ENCODE data around the gene MARCO.
A peak's percentile ranks its signal among the peaks of the same experiment; 100 is the strongest.

MARCO gene

DNA sequence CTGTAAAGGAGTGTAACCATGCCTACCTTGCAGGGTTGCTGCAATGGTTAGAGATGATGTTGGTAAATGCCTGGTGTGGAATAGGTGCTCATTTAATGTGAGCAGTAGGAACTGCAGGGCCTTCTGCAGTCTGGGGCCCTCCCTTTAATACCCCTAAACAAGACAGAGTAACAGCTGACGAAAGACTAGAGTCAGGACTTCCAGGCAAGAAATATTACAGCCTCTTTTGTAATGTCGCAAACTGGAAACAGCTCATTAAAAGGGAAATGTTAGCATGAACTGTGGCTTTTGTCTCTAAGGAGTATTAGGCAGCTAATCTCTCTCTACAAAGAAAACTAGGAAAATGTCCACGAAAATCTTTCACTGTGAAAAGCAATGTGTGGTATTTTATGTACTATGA lies 26.0 kb downstream of the MARCO start:
- Histone ChIP-seq H3K36me3 (ENCODE audit: control insufficient read depth, insufficient read depth, low read length, severe bottlenecking) (no peaks in the 10 kb centered on the region), H3K27me3 (replicated peaks; ENCODE audit: control insufficient read depth, insufficient read depth, low read length) (peaks cover 5% of the 10 kb centered on the region), H3K4me1 (ENCODE audit: control insufficient read depth, insufficient read depth, low read length) (peaks cover 20% of the 10 kb centered on the region), H3K4me3 (ENCODE audit: low read length) (peak overlapping the region; percentile 13), H3K9me3 (ENCODE audit: control insufficient read depth, low read length) (no peaks in the 10 kb centered on the region), H3K9ac (ENCODE audit: low read length) (no peak overlapping the region)
- DNase-seq (ENCODE audit: low read depth): no peak

DNA sequence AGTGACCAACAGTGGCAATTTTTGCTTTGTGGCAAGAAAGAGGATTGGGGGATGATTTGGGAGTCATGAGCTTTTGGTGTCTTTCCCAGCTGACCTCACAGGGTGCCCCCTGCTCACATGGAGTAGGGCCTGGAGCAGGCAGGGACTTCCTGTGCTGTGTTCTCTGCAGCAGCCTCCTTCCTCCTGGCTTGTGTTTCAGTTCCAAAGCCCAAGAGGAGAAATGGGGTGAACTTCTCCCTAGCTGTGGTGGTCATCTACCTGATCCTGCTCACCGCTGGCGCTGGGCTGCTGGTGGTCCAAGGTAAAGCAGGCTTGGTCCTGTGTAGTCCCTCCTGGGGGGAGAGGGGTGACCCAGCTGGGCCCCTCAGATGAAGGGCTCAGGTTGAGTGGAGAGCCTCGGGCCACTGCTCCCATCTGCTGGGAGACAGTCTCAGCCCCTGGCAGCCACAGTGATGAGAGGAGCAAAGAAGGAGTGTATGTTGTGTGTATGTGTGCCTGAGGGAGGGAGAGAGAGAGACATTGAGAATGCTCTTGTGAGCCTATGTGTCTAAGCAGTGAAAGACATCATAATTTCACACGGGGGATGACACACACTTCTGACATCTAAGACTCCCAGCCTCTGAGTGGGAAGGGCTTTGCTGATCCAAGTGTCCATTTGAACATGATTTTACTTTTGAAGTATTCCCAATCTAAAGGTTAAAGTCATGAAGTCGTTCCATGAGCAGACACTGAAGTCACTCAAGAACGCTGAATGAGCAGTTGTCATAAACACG lies 27.2 kb downstream of the MARCO start:
- Histone ChIP-seq H3K4me3 (ENCODE audit: low read length) (no peak overlapping the region), H3K9me3 (ENCODE audit: control insufficient read depth, low read length) (no peaks in the 10 kb centered on the region), H3K36me3 (ENCODE audit: control insufficient read depth, insufficient read depth, low read length, severe bottlenecking) (no peaks in the 10 kb centered on the region), H3K9ac (ENCODE audit: low read length) (no peak overlapping the region), H3K4me1 (ENCODE audit: control insufficient read depth, insufficient read depth, low read length) (peaks cover 32% of the 10 kb centered on the region), H3K27me3 (replicated peaks; ENCODE audit: control insufficient read depth, insufficient read depth, low read length) (peaks cover 5% of the 10 kb centered on the region)
- no peak for DNase-seq (ENCODE audit: low read depth)

DNA sequence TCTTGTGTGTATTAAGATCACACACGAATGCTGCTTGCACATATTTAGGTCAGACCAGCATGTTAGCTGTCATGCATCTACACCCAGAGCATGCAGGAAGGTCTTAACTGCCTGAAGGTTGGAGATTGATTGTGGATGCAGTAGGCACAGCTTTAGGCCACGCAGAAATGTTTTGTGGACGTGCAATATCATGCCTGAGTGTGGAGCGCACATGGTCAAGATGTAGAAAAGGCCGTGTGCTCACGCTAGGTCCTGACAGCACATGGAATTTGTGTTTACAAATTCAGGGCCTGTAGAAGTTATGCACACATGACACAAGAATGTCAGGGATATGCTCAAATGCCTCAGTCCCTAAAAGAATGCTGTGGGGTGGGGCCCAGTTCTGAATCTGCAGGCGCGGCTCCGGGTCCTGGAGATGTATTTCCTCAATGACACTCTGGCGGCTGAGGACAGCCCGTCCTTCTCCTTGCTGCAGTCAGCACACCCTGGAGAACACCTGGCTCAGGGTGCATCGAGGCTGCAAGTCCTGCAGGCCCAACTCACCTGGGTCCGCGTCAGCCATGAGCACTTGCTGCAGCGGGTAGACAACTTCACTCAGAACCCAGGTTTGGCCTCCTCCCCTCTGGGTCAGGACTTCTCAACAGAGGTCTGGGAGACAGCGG lies 27.9 kb downstream of the MARCO start:
- Histone ChIP-seq H3K4me1 (ENCODE audit: control insufficient read depth, insufficient read depth, low read length) (peaks cover 38% of the 10 kb centered on the region), H3K36me3 (ENCODE audit: control insufficient read depth, insufficient read depth, low read length, severe bottlenecking) (no peaks in the 10 kb centered on the region), H3K4me3 (ENCODE audit: low read length) (no peak overlapping the region), H3K27me3 (replicated peaks; ENCODE audit: control insufficient read depth, insufficient read depth, low read length) (peaks cover 5% of the 10 kb centered on the region), H3K9ac (ENCODE audit: low read length) (no peak overlapping the region), H3K9me3 (ENCODE audit: control insufficient read depth, low read length) (no peaks in the 10 kb centered on the region)
- no peak for DNase-seq (ENCODE audit: low read depth)

DNA sequence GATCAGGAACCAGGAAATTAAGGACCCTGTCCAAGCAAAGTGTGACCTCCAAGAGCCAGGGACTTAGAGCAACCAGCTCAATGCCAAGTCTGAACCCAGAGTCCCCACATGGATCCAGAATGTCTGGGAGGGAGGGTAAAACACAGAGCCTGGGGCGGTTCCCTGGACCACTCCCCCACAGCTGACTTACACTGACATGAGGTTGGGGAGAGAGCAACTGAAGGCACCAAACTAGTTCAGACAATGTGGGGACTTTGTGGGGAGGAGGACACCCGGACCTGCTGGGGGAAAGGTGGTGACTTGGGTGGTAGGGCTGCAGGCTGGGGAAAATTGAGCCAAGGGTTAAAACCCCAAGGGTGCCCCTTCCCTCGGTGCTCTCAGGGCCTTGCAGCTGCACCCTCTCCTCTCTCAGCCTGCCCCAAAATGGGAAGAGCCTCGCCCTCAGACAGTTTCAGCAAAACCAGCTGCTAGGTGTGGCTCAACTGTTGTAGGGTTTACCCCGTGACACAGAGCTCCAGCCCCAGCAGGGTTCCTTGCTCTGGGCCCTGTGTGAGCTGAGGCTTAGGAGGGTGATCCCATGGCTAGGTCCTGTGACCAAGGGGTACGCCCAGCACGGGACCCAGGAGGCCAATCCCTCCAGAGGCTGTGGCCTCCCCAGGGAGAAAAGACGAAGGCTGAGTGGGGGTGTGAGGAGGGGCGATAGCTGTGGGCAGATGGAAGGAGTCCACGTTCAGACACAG lies 28.6 kb downstream of the MARCO start:
- no peak for DNase-seq (ENCODE audit: low read depth)
- peaks cover 38% of the 10 kb centered on the region for H3K4me1 ChIP-seq (ENCODE audit: control insufficient read depth, insufficient read depth, low read length)
- H3K9ac ChIP-seq (ENCODE audit: low read length): no peak overlapping the region
- H3K27me3 ChIP-seq (replicated peaks; ENCODE audit: control insufficient read depth, insufficient read depth, low read length): peaks cover 5% of the 10 kb centered on the region
- no peaks in the 10 kb centered on the region for H3K9me3 ChIP-seq (ENCODE audit: control insufficient read depth, low read length)
- H3K36me3 ChIP-seq (ENCODE audit: control insufficient read depth, insufficient read depth, low read length, severe bottlenecking): no peaks in the 10 kb centered on the region
- H3K4me3 ChIP-seq (ENCODE audit: low read length): no peak overlapping the region

DNA sequence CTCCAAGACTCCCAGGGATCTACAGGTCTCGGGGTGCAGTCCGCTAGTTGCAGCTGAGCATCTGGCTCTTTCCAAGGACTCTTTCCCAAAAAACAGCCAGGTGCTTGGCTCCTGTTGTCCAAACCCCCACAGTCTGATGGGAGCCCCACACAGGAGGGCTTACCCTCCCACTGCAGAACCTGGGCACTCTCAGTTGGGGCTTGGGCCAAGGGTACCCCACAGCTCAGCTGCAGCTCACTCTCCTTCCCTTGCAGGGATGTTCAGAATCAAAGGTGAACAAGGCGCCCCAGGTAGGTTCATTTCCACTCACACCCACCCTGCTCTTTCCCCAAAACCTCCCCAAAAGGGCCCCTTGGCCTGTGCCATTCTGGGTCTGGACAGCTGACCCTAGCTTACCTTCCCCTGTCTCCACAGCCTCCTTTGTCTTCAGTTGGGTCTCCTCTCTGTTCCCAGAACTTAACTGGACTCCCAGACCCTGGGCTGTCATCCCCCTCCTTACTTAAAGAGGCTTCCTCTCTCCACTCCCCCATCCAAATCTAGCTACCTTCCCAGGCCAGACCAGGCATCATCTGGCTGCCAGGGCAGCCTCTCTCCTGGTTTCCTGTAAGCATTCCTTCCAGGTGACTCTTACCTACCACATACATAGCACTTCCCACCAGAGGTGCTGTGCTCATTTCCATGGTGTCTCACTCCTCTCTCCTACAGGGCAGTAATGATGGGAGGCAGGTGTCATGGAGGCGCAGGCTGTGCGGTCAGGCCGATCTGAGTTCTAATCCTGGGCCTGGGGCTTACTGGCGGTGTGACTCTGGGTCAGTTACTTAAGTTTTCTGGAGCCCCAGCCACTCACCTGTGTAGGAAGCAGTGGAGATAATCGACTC lies 29.5 kb downstream of the MARCO start:
- peaks cover 5% of the 10 kb centered on the region for H3K27me3 ChIP-seq (replicated peaks; ENCODE audit: control insufficient read depth, insufficient read depth, low read length)

DNA sequence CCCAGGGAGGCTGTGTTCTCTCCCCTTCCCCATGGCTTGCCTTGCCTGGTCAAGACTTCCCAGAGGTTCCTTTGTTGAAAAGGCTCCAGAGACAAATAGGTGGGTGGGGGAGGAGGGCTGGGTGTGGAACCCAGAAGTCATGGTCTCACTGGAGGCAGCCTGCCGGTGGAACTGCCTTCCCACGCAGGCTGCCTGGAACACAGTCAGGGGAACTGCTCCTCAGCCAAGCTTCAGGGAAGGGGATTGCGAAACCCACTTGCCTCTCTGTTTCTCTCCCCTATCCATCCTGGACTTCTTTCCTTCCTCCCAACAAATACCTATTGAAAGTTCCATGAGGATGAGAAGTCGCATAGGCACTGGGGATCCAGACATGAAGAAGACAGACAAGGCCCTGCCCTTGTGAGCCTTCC lies 31.6 kb downstream of the MARCO start:
- Histone ChIP-seq H3K4me1 (ENCODE audit: control insufficient read depth, insufficient read depth, low read length) (peaks cover 29% of the 10 kb centered on the region), H3K4me3 (ENCODE audit: low read length) (peak overlapping the region; percentile 0), H3K9ac (ENCODE audit: low read length) (no peak overlapping the region), H3K27me3 (replicated peaks; ENCODE audit: control insufficient read depth, insufficient read depth, low read length) (no peaks in the 10 kb centered on the region), H3K36me3 (ENCODE audit: control insufficient read depth, insufficient read depth, low read length, severe bottlenecking) (no peaks in the 10 kb centered on the region), H3K9me3 (ENCODE audit: control insufficient read depth, low read length) (peaks cover 15% of the 10 kb centered on the region)
- no peak for DNase-seq (ENCODE audit: low read depth)

More for the DNA sequence above, 29.5 kb downstream of the MARCO start:
- H3K9me3 ChIP-seq (ENCODE audit: control insufficient read depth, low read length): peaks cover 7% of the 10 kb centered on the region
- no peak overlapping the region for H3K9ac ChIP-seq (ENCODE audit: low read length)
- no peak for DNase-seq (ENCODE audit: low read depth)
- no peak overlapping the region for H3K4me3 ChIP-seq (ENCODE audit: low read length)
- peaks cover 38% of the 10 kb centered on the region for H3K4me1 ChIP-seq (ENCODE audit: control insufficient read depth, insufficient read depth, low read length)
- H3K36me3 ChIP-seq (ENCODE audit: control insufficient read depth, insufficient read depth, low read length, severe bottlenecking): no peaks in the 10 kb centered on the region

DNA sequence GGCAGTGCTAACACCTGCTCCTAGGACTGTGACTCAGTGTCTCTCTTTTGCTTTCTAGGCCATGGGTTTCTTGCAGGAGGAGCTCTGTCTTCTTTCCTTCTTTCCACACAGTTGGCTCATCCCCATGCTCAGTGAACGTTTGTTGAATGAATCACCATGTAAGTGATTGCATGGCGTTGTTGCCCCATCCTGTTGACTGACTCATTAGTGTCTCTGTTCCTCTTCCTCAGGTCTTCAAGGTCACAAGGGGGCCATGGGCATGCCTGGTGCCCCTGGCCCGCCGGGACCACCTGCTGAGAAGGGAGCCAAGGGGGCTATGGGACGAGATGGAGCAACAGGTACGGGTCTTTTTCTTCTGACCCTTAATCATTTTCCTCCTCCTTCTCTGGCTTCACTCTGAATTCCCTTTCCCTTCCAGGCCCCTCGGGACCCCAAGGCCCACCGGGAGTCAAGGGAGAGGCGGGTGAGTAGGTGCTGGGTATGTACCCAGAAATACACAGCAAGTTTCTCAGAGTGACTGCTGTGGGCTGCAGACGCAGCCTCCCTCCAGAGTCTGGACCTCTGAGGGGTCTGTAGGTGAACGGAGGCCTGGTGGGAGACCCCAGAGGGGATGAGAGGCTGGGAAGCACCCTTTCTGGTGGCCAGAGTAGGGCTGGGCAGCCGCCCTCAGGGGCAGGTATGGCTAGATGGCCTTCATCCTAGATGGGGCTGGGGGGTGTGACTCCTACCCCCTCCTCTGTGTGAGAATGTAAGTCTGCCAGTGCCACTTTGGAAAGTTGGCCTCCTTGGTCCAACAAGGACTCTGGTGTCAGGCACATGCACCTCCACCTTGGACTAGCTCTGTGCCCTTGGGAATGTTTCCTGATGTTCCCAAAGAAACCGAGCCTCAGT lies 32.4 kb downstream of the MARCO start:
- DNase-seq (ENCODE audit: low read depth): peak; percentile 3

DNA sequence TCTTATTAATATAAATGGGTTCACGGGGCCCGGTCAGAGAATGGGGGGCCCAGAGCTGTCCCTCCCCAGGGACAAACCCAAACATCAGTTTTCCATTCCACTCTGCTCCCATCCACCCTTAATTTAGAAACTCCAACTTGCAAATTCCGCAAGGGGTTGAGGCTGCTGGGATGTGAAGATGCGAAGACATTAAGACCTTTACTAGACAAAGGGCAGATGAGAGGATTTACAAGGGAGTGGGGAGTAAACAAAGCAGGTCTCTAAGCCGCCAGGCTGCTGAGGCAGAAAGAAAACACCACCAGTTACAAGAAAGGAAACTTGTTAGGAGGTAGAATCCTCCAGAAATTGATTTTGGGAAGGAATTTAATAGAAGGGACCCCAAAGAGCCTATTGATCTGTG lies 33.1 kb downstream of the MARCO start:
- Histone ChIP-seq H3K4me3 (ENCODE audit: low read length) (no peak overlapping the region), H3K4me1 (ENCODE audit: control insufficient read depth, insufficient read depth, low read length) (peaks cover 21% of the 10 kb centered on the region), H3K9ac (ENCODE audit: low read length) (no peak overlapping the region), H3K36me3 (ENCODE audit: control insufficient read depth, insufficient read depth, low read length, severe bottlenecking) (no peaks in the 10 kb centered on the region), H3K9me3 (ENCODE audit: control insufficient read depth, low read length) (peaks cover 15% of the 10 kb centered on the region), H3K27me3 (replicated peaks; ENCODE audit: control insufficient read depth, insufficient read depth, low read length) (peaks cover 14% of the 10 kb centered on the region)
- no peak for DNase-seq (ENCODE audit: low read depth)

More for the DNA sequence above, 32.4 kb downstream of the MARCO start:
- Histone ChIP-seq H3K9ac (ENCODE audit: low read length) (no peak overlapping the region), H3K4me1 (ENCODE audit: control insufficient read depth, insufficient read depth, low read length) (peaks cover 21% of the 10 kb centered on the region), H3K27me3 (replicated peaks; ENCODE audit: control insufficient read depth, insufficient read depth, low read length) (peaks cover 7% of the 10 kb centered on the region), H3K9me3 (ENCODE audit: control insufficient read depth, low read length) (peaks cover 15% of the 10 kb centered on the region), H3K36me3 (ENCODE audit: control insufficient read depth, insufficient read depth, low read length, severe bottlenecking) (no peaks in the 10 kb centered on the region), H3K4me3 (ENCODE audit: low read length) (no peak overlapping the region)

DNA sequence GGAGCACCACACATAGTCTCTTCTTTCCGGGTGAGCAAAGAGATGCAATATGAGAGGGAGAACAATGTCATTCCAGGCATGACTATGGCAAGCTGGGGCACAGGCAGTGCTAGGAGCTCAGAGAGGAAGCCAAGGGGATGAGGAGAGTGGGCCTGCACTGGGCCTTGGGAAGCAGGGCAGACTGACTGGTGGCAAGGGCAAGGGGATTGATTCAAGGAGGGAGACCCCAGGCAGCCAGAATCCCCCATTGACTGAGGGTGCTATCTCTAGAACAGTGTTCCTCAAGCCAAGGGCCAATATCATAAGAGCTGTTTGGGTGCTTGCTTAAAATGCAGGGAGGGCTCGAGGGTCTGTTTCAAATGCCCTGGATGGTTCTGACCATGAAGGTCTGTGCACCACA lies 36.1 kb downstream of the MARCO start:
- H3K36me3 ChIP-seq (ENCODE audit: control insufficient read depth, insufficient read depth, low read length, severe bottlenecking): no peaks in the 10 kb centered on the region
- no peak overlapping the region for H3K9ac ChIP-seq (ENCODE audit: low read length)
- no peak overlapping the region for H3K4me3 ChIP-seq (ENCODE audit: low read length)
- H3K4me1 ChIP-seq (ENCODE audit: control insufficient read depth, insufficient read depth, low read length): peaks cover 17% of the 10 kb centered on the region
- DNase-seq (ENCODE audit: low read depth): no peak
- peaks cover 15% of the 10 kb centered on the region for H3K9me3 ChIP-seq (ENCODE audit: control insufficient read depth, low read length)
- H3K27me3 ChIP-seq (replicated peaks; ENCODE audit: control insufficient read depth, insufficient read depth, low read length): peaks cover 28% of the 10 kb centered on the region

All from adipocyte (in vitro differentiated cells).